ENCODE results near the gene CNNM1.

GRCh38 chr10:99347672-99348071, 18.5 kb downstream of the CNNM1 start:
- TF ChIP-seq CTCF (IDR thresholded peaks at IDR 0.05) (no peak), POLR2A (IDR thresholded peaks at IDR 0.05) (no peak)
